ENCODE results near the gene SNX24. TPM values are rescaled to one million over a fixed set of nuclear protein-coding genes. Genes with fewer than 3 reads are reported as not detected.
A peak's percentile ranks its signal among the peaks of the same experiment; 100 is the strongest.

The SNX24 gene
- total RNA-seq, 1 experiment from 2014 or later = 10.3 TPM

- no peak overlapping the region for H3K9ac ChIP-seq (ENCODE audit: low read length)
- TF ChIP-seq EZH2 (IDR thresholded peaks at IDR 0.05; ENCODE audit: low read length, unreplicated experiment) (no peak), CTCF (conservative IDR thresholded peaks at IDR 0.05; ENCODE audit: low read depth, low read length) (peak; percentile 56), EZH2phosphoT487 (IDR thresholded peaks at IDR 0.05; ENCODE audit: borderline replicate concordance, low read length) (no peak)
- no peaks in the 10 kb centered on the region for H3K9me3 ChIP-seq (ENCODE audit: low read length)
- no peak overlapping the region for H3K4me2 ChIP-seq (ENCODE audit: low read length)
- H4K20me1 ChIP-seq (ENCODE audit: low read length) = no peaks in the 10 kb centered on the region
- no peak overlapping the region for H3K4me3 ChIP-seq (ENCODE audit: low read length)
- H3K4me1 ChIP-seq (ENCODE audit: insufficient read depth, low read length) = no peaks in the 10 kb centered on the region
- no peak overlapping the region for H3K27ac ChIP-seq (ENCODE audit: low read length)
- no peaks in the 10 kb centered on the region for H3K27me3 ChIP-seq (ENCODE audit: low read length)
- POLR2A ChIA-PET (ENCODE audit: unreplicated experiment) = no interaction called here
- intact Hi-C loops (cut with micrococcal nuclease) = loop anchor here (1.0 to 10.0 kb wide), 4 partner anchors 104 to 718 kb away; no protein-coding TSS in a partner anchor
- DNase-seq (peak; percentile 34), ATAC-seq (no peak)
- no peak overlapping the region for H2AFZ ChIP-seq (ENCODE audit: low read length)
- no peaks in the 10 kb centered on the region for H3K79me2 ChIP-seq (ENCODE audit: low read length)
- H3F3A ChIP-seq (ENCODE audit: low read length, unreplicated experiment) = no peaks in the 10 kb centered on the region
- CTCF ChIA-PET = no interaction called here
- no peaks in the 10 kb centered on the region for H3K9me2 ChIP-seq (replicated peaks; ENCODE audit: low read length)
- no peaks in the 10 kb centered on the region for H3K36me3 ChIP-seq (ENCODE audit: low read depth, low read length)
- BruUV-seq (replicated peaks) = no TSS peak
Measured at GRCh38 chr5:122896598-122897282, 51.3 kb downstream of the SNX24 start.

- no TSS peak for BruUV-seq (replicated peaks)
- CTCF ChIA-PET = no interaction called here
- H3K36me3 ChIP-seq (ENCODE audit: low read depth, low read length) = no peaks in the 10 kb centered on the region
Measured at GRCh38 chr5:122897283-122897602, 51.8 kb downstream of the SNX24 start.

More at GRCh38 chr5:122897283-122897602, 51.8 kb downstream of the SNX24 start:
- Histone ChIP-seq H3F3A (ENCODE audit: low read length, unreplicated experiment) (no peaks in the 10 kb centered on the region), H3K79me2 (ENCODE audit: low read length) (no peaks in the 10 kb centered on the region), H3K27ac (ENCODE audit: low read length) (no peak overlapping the region), H3K27me3 (ENCODE audit: low read length) (no peaks in the 10 kb centered on the region), H3K4me3 (ENCODE audit: low read length) (no peak overlapping the region), H3K9me3 (ENCODE audit: low read length) (no peaks in the 10 kb centered on the region), H3K9ac (ENCODE audit: low read length) (no peak overlapping the region), H2AFZ (ENCODE audit: low read length) (no peak overlapping the region), H3K4me2 (ENCODE audit: low read length) (no peak overlapping the region), H4K20me1 (ENCODE audit: low read length) (no peaks in the 10 kb centered on the region), H3K9me2 (replicated peaks; ENCODE audit: low read length) (no peaks in the 10 kb centered on the region), H3K4me1 (ENCODE audit: insufficient read depth, low read length) (no peaks in the 10 kb centered on the region)
- no peak for ATAC-seq
- POLR2A ChIA-PET (ENCODE audit: unreplicated experiment) = no interaction called here
- TF ChIP-seq EZH2 (IDR thresholded peaks at IDR 0.05; ENCODE audit: low read length, unreplicated experiment) = no peak
- no peak for TF ChIP-seq CTCF (conservative IDR thresholded peaks at IDR 0.05; ENCODE audit: low read depth, low read length)
- no peak for TF ChIP-seq EZH2phosphoT487 (IDR thresholded peaks at IDR 0.05; ENCODE audit: borderline replicate concordance, low read length)
- intact Hi-C loops (cut with micrococcal nuclease) = loop anchor here (1.0 to 10.0 kb wide), 4 partner anchors 103 to 718 kb away; no protein-coding TSS in a partner anchor
- DNase-seq = no peak

Measured in PC-3 (cell line).